ENCODE results near the gene PRDM1.

Gene PRDM1

GRCh38 chr6:106085984-106086813 is at the start of gene PRDM1:
TSS of gene PRDM1 (plus strand) at chr6:106086336. CDS start at chr6:106086554, 218 bp downstream.
- peak; percentile 47 for DNase-seq

- DNase-seq, result no peak
Measured at GRCh38 chr6:106037060-106037459, 49.1 kb upstream of the PRDM1 start.

GRCh38 chr6:106039897-106040592 is 46.1 kb upstream of the PRDM1 start:
- no peak for DNase-seq

GRCh38 chr6:106044151-106044550 is 42.0 kb upstream of the PRDM1 start:
- DNase-seq, result no peak

- no peak for DNase-seq
Measured at GRCh38 chr6:106045077-106045476, 41.1 kb upstream of the PRDM1 start.

- no peak for DNase-seq
Measured at GRCh38 chr6:106046116-106046853, 39.9 kb upstream of the PRDM1 start.

GRCh38 chr6:106046854-106047200 is 39.3 kb upstream of the PRDM1 start:
- no peak for DNase-seq

GRCh38 chr6:106048336-106048735 is 37.8 kb upstream of the PRDM1 start:
- no peak for DNase-seq

- no peak for DNase-seq
Measured at GRCh38 chr6:106050538-106050937, 35.6 kb upstream of the PRDM1 start.

GRCh38 chr6:106051226-106051625 is 34.9 kb upstream of the PRDM1 start:
- DNase-seq, result no peak

GRCh38 chr6:106053484-106054205 is 32.5 kb upstream of the PRDM1 start:
- DNase-seq, result no peak

- DNase-seq, result no peak
Measured at GRCh38 chr6:106055489-106055888, 30.6 kb upstream of the PRDM1 start.

- no peak for DNase-seq
Measured at GRCh38 chr6:106056060-106056745, 29.9 kb upstream of the PRDM1 start.

GRCh38 chr6:106056746-106057390 is 29.3 kb upstream of the PRDM1 start:
- no peak for DNase-seq

GRCh38 chr6:106059331-106059730 is 26.8 kb upstream of the PRDM1 start:
- no peak for DNase-seq

GRCh38 chr6:106060167-106060566 is 26.0 kb upstream of the PRDM1 start:
- no peak for DNase-seq

GRCh38 chr6:106063448-106063850 is 22.7 kb upstream of the PRDM1 start:
- no peak for DNase-seq

GRCh38 chr6:106064142-106064541 is 22.0 kb upstream of the PRDM1 start:
- no peak for DNase-seq

- no peak for DNase-seq
Measured at GRCh38 chr6:106064756-106065155, 21.4 kb upstream of the PRDM1 start.

- no peak for DNase-seq
Measured at GRCh38 chr6:106066989-106067388, 19.1 kb upstream of the PRDM1 start.

- no peak for DNase-seq
Measured at GRCh38 chr6:106069478-106069877, 16.7 kb upstream of the PRDM1 start.

- DNase-seq, result no peak
Measured at GRCh38 chr6:106070636-106071035, 15.5 kb upstream of the PRDM1 start.
